Skeletal muscle satellite cell (primary cell): Measurements from ENCODE around the gene CREBBP. TPM values are rescaled to one million over a fixed set of nuclear protein-coding genes. Genes with fewer than 3 reads are reported as not detected.
"Not testable (repeated sequence)": the region's sequence is repeated elsewhere in the genome, so short reads cannot be mapped to it uniquely, and the experiment has no call there.

ENCODE experiments used
- H3K27me3 ChIP-seq: 2 replicates; pipeline ENCODE4 v1.7.0; 2013; ENCODE audit warnings: low read length; ENCODE audit not compliant: control insufficient read depth, insufficient read depth
- H3K36me3 ChIP-seq: 2 replicates; pipeline ENCODE4 v1.7.0; 2013; ENCODE audit warnings: mild to moderate bottlenecking, control low read depth, low read length; ENCODE audit not compliant: insufficient read depth
- H3K4me1 ChIP-seq: 2 replicates; pipeline ENCODE4 v1.7.0; 2013; ENCODE audit warnings: low read length; ENCODE audit not compliant: control insufficient read depth, insufficient read depth
- H3K4me2 ChIP-seq: 2 replicates; pipeline ENCODE4 v1.7.0; 2013; ENCODE audit warnings: mild to moderate bottlenecking, low read length
- H3K4me3 ChIP-seq: 2 replicates; pipeline ENCODE4 v1.7.0; 2013; ENCODE audit warnings: low read length
- H3K9ac ChIP-seq: 2 replicates; pipeline ENCODE4 v1.7.0; 2013; ENCODE audit warnings: mild to moderate bottlenecking, low read depth, low read length, moderate library complexity
- H3K9me3 ChIP-seq: replicated peaks from 2 replicates; pipeline ENCODE4 v1.7.0; 2013; ENCODE audit warnings: mild to moderate bottlenecking, control low read depth, low read length
- total RNA-seq: library from RNA; depleted of rRNA; stranded (reverse); fragments of >200 nt; gene quantifications from 2 replicates; pipeline ENCODE4 v1.2.3, GENCODE V29; 2012; rRNA removed

CREBBP gene
- total RNA-seq: 10.9 and 11.4 TPM in 2 replicates

DNA sequence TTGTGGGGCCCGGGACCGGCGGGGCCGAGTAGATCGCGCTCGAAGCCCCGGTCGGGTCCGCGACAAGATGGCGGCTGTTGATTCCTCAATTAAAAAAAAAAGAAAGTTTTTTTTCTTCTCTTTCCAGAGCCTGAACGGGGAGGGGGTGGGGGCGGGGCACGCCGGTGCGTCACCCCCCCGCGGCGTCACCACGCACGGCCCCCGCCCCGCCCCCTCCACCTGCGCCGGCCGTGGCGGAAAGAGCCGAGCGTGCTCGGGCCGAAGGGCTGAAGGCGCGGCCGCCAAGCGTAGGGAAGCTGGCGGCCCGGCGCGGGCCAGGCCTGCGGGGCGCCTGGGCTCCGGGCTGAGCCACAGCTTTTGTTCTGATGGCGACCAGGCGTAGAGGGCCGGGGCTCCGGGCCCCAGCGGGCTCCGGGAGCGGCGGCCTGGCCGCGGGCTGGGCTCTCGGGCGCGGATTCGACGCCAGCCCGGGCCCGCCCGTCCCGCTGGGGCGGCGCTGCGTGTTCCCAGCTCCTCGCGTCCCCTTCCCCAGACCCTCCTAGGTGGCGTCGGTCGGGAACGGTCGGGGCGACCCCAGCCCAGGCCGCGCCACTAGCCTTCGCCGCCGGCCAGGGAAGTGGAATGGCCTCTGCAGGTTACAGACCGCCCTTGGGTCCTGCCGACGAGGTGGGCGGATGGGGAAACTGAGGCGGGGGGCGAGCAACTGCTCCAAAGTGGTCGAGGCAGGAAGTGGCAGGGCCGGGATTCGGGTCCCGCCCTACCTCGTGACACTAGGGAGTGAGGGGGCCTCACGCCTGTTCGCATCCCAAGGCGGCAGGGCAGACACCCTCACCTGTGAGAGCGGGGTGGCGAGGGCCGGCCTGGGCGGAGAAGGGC lies at the start of gene CREBBP:
CREBBP (minus strand) TSS at position 91 of the 876 bp plus-strand sequence. CDS start 797 bp downstream, outside the sequence.
- Histone ChIP-seq H3K36me3 (no peaks in the 10 kb centered on the region), H3K27me3 (no peaks in the 10 kb centered on the region), H3K9me3 (no peaks in the 10 kb centered on the region), H3K4me1 (peaks cover 23% of the 10 kb centered on the region), H3K4me3 (peak within 1 kb of the TSS; percentile 92), H3K9ac (peak within 1 kb of the TSS; percentile 99), H3K4me2 (peak within 1 kb of the TSS; percentile 98)

DNA sequence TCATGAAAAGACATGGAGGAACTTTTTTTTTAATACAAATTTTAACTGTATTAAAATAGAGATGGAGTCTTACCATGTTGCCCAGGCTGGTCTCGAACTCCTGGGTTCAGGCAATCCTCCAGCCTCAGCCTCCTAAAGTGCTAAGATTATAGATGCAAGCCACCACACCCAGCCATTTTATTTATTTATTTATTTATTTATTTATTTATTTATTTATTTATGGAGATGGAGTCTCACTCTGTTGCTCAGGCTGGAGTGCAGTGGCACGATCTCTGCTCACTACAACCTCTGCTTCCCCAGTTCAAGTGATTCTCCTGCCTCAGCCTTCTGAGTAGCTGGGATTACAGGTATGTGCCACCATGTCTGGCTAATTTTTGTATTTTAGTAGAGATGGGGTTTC lies 46.6 kb upstream of the CREBBP start:
- H3K36me3 ChIP-seq, H3K9me3 ChIP-seq, H3K4me3 ChIP-seq, H3K4me1 ChIP-seq, H3K4me2 ChIP-seq, H3K9ac ChIP-seq: not testable (repeated sequence)
- H3K27me3 ChIP-seq: peaks cover 11% of the 10 kb centered on the region

DNA sequence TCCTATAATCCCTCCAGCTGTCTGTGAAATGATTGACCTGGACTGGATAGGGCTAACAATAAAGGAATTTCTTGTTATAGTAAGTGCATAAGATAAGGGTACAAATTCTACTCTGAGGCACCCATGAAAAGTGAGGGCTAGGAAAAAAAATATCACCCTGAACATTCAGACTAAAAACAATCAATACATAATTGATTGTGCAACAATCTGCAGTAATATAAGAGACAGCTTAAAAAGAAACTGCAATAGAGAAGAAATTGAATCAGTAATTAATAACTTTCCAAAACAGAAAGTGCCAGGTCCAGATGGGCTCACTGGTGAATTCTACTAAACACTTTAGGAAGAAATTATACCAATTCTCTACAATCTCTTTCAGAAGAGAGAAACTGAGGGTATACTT lies 44.2 kb upstream of the CREBBP start:
- H3K4me3 ChIP-seq: no peak overlapping the region
- no peaks in the 10 kb centered on the region for H3K9me3 ChIP-seq
- H3K9ac ChIP-seq: no peak overlapping the region
- no peaks in the 10 kb centered on the region for H3K4me1 ChIP-seq
- peaks cover 14% of the 10 kb centered on the region for H3K27me3 ChIP-seq
- H3K36me3 ChIP-seq: no peaks in the 10 kb centered on the region
- no peak overlapping the region for H3K4me2 ChIP-seq

DNA sequence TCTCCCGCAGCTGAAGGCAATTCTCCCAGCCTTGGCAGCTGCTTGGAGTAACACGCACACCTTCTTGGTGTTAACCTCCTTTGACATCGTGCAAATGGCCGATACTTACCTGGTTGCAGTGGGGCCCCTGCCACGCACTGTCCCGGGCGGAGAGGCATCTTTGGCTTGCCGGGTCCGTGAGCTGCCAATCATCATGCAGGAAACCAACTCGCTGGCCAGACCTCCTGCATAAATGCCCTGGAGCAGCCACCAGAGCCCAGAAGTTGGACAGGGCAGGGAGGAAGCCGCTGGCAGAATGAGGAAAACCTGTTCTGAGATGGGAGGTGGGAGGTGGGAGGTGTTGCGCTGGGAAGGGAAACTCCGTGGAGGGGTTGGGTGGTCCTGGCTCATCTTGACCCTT lies 41.7 kb upstream of the CREBBP start:
- Histone ChIP-seq H3K4me1 (no peaks in the 10 kb centered on the region), H3K4me3 (no peak overlapping the region), H3K9me3 (peaks cover 1% of the 10 kb centered on the region), H3K27me3 (peaks cover 14% of the 10 kb centered on the region), H3K36me3 (no peaks in the 10 kb centered on the region), H3K4me2 (no peak overlapping the region), H3K9ac (no peak overlapping the region)

DNA sequence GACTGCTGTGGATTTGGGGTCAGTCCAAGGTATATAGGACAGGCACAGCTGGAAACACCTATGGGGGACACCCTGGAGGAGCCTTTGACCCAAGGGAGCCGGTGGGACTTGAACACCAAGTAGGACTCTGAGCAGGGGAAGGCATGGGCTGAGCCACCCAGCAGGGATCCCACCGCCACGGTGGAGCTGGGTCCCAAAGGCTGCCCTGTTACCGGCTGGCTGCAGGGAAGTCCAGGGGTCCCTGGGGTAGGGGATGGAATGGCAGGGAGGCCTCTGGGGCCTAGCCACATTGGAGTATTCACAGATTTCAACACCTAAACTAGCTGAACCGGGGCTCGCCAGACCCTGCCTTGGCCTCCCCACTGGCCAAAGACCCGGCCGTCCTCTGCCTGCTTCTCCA lies 39.7 kb upstream of the CREBBP start:
- Histone ChIP-seq H3K36me3 (no peaks in the 10 kb centered on the region), H3K27me3 (peaks cover 16% of the 10 kb centered on the region), H3K4me2 (no peak overlapping the region), H3K4me3 (no peak overlapping the region), H3K9me3 (peaks cover 5% of the 10 kb centered on the region), H3K4me1 (no peaks in the 10 kb centered on the region), H3K9ac (no peak overlapping the region)

DNA sequence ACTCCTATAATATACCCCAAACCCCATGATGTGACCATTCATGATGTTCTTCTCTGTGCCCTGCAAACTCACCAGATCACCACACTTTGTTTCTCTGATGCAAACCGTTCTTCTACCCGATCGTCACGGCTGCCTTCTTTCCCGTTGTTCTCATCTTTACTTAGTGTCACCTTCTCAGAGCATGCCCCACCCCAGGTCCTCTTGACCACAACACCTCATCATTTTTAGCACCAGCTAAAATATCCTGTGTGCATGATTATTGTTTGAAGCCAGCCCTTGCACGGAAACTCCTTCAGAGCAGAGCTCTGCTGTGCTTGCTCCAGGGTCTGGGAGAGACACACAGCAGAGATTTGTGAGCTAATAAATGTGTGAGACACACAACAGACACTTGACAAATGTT lies 38.9 kb upstream of the CREBBP start:
- Histone ChIP-seq H3K9ac (no peak overlapping the region), H3K36me3 (no peaks in the 10 kb centered on the region), H3K4me1 (no peaks in the 10 kb centered on the region), H3K9me3 (peaks cover 5% of the 10 kb centered on the region), H3K27me3 (peaks cover 19% of the 10 kb centered on the region), H3K4me2 (no peak overlapping the region), H3K4me3 (no peak overlapping the region)

DNA sequence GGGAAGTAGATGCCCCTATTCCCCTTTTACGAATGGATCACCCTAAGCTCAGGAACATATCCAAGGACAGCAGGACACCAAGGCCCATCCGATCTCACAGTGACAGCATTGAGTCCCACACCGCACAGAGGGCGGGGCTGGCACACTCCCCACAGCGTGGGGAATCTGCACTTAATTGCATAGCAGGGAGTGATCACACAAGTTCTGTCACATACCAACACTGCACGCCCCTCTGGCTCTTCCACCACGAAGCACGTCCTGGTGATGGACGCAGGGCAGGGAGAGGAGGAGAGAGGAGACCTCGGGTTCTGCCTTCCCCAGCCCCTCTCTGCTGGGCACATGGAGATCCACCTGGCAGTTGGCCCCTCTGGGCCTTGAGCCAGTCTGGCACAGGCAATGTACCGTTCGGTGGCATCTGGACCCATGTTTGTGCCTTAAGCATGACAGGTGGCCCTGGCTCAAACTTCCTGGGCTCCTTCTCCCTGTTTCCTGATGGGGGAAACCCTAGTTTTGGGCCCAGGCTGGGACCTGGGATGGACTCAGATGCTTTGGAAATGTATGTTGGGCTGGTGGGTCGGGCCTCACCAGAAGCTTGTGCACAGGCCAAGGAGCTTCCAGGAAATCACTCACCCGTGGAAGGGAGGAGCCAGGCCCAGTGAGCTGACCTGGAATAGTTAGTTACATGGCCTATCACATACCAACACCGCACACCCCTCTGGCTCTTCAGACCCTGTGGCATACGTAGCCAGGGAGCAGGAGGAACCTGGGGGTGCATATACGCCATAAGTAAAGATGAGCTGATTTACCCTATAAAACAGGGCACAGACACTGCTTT lies 35.1 kb upstream of the CREBBP start:
- no peak overlapping the region for H3K4me2 ChIP-seq
- H3K36me3 ChIP-seq: no peaks in the 10 kb centered on the region
- no peak overlapping the region for H3K9ac ChIP-seq
- H3K4me1 ChIP-seq: no peaks in the 10 kb centered on the region
- peaks cover 5% of the 10 kb centered on the region for H3K9me3 ChIP-seq
- H3K4me3 ChIP-seq: no peak overlapping the region
- H3K27me3 ChIP-seq: peaks cover 11% of the 10 kb centered on the region

DNA sequence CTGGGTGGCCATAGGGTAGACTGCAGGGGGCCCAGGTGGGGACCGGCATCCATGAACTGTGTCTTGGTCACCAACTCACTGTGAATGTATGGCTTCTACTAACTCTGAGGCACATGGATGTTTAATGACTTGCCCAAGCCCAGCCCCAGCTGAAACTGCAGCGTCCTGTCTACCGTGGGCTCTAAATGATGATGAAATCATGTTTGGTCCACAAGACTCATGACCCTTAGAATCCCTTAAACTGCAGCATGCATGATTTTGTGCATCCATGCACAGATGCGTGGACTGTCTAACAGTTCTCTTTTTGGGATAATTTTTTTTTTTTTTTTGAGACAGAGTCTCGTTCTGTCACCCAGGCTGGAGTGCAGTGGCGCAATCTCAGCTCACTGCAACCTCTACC lies 32.4 kb upstream of the CREBBP start:
- no peak overlapping the region for H3K9ac ChIP-seq
- H3K36me3 ChIP-seq: no peaks in the 10 kb centered on the region
- no peak overlapping the region for H3K4me2 ChIP-seq
- no peak overlapping the region for H3K4me3 ChIP-seq
- H3K4me1 ChIP-seq: no peaks in the 10 kb centered on the region
- H3K9me3 ChIP-seq: peaks cover 5% of the 10 kb centered on the region
- peaks cover 11% of the 10 kb centered on the region for H3K27me3 ChIP-seq

DNA sequence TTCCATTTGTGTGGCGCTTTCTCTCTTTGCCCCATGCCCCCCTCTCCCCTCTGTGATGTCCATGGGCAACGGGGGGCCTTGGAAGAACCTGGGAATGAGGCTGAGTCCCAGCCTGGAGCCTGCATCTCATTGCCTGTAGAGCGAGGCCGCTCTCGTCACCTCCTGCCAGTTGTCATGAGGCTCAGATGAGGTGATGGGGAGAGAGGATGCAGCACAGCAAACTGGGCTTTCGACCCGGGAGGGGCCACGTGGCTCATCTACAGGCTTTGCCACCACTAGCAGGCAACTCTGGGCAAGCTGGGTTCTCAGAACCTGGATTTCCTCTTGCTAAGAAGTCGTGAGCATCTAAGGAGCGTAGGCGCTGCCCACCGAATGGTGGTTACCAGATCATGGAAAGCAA lies 31.9 kb upstream of the CREBBP start:
- Histone ChIP-seq H3K27me3 (peaks cover 11% of the 10 kb centered on the region), H3K4me3 (no peak overlapping the region), H3K4me1 (no peaks in the 10 kb centered on the region), H3K9ac (no peak overlapping the region), H3K9me3 (peaks cover 5% of the 10 kb centered on the region), H3K36me3 (no peaks in the 10 kb centered on the region), H3K4me2 (no peak overlapping the region)

DNA sequence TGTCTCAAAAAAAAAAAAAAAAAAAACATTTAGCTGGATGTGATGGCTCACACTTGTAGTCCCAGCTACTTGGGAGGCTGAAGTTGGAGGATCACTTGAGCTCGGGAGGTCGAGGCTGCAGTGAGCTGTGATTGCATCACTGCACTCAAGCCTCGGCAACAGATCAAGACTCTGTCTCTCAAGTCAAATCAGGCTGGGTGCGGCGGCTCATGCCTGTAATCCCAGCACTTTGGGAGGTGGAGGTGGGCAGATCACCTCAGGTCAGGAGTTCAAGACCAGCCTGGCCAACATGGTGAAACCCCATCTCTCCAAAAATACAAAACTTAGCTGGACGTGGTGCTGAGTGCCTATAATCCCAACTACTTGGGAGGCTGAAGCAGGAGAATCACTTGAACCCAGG lies 31.2 kb upstream of the CREBBP start:
- H3K9me3 ChIP-seq, H3K36me3 ChIP-seq, H3K4me2 ChIP-seq, H3K4me3 ChIP-seq, H3K9ac ChIP-seq, H3K4me1 ChIP-seq: not testable (repeated sequence)
- H3K27me3 ChIP-seq: peaks cover 11% of the 10 kb centered on the region

DNA sequence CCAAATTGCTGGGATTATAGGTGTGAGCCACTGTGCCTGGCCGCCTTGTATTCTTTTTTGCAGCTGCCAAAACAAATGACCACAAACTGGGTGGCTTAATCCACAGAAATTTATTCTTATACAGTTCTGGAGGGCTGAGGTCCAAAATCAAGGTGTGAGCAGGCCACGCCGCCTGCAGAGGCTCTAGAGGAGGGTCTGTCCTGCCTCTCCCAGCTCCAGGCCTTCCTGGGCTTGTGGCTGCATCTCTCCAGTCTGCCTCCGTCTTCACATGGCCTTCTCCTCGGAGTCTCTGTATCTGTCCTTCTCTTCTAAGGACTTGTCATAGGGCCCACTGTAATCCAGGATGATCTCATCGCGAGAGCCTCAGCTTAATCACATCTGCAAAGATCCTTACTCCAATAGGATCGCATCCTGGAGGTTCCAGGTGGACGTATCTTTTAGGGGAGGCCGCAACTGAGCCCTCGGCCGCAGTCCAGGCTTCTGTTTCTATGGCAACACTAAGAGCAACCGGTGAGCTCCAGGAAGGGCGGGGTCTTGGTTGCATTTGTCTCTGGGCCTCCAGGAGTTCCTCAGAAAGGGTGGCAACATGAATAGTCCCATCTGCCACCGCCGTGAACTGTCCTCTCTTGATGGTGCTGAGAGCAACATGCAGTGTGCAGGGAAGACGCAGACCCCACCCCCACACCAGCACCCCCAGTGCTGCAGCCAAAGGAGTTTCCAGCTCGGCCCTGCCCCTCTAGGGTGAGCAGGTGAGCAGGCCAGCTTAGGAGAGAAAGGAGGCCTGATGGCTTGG lies 29.5 kb upstream of the CREBBP start:
- H3K4me1 ChIP-seq: no peaks in the 10 kb centered on the region
- no peak overlapping the region for H3K4me2 ChIP-seq
- no peak overlapping the region for H3K9ac ChIP-seq
- H3K9me3 ChIP-seq: no peaks in the 10 kb centered on the region
- no peaks in the 10 kb centered on the region for H3K36me3 ChIP-seq
- H3K27me3 ChIP-seq: peaks cover 10% of the 10 kb centered on the region
- H3K4me3 ChIP-seq: no peak overlapping the region
